HEK293 (cell line): ENCODE results near the gene PCDHGC5.

Experiments used
- CTCF ChIA-PET: fragments of 350-600 bp; formaldehyde crosslinking; extraction: SDS; loops from one replicate; lab custom pipeline; 2021; ENCODE audit warnings: antibody characterized with exemption; lab: Yijun Ruan, JAX
- POLR2A ChIA-PET: fragments of 300-600 bp; formaldehyde crosslinking; extraction: SDS; loops from one replicate; lab custom pipeline; 2020; ENCODE audit warnings: antibody characterized with exemption, inconsistent platforms; lab: Yijun Ruan, JAX
- H3K27ac ChIP-seq: fragments of 200-500 bp; sonication (Bioruptor generic); 2 replicates; pipeline ENCODE4 v1.5.1; 2014; ENCODE audit warnings: low read depth, low read length, control low read depth, inconsistent platforms; ENCODE audit errors: extremely low read depth
- H3K36me3 ChIP-seq, 2 experiments: fragments of 200-500 bp in 1 of 2; sonication (Bioruptor generic) in 1 of 2; 1 replicate in 1 of 2; 2 replicates in 1 of 2; pipeline ENCODE4 v1.5.1; 2014 to 2017; ENCODE audit warnings: inconsistent platforms in 2 of 2, low read length in 2 of 2; ENCODE audit not compliant: control insufficient read depth in 2 of 2, insufficient read depth in 1 of 2
- H3K4me1 ChIP-seq: fragments of 200-500 bp; sonication (Bioruptor generic); 2 replicates; pipeline ENCODE4 v1.5.1; 2014; ENCODE audit warnings: mild to moderate bottlenecking, low read length, inconsistent platforms; ENCODE audit not compliant: control insufficient read depth, insufficient read depth
- H3K4me3 ChIP-seq: 2 replicates; pipeline ENCODE4 v1.5.1; 2011; ENCODE audit warnings: low read depth, mild to moderate bottlenecking, control low read depth, low read length, moderate library complexity
- H3K9me3 ChIP-seq: fragments of 200-500 bp; sonication (Bioruptor generic); 2 replicates; pipeline ENCODE4 v1.5.1; 2014; ENCODE audit warnings: low read depth, low read length, inconsistent platforms; ENCODE audit not compliant: control insufficient read depth, insufficient read depth
- GLIS1 ChIP-seq: fragments of 450-650 bp; formaldehyde crosslinking; IDR thresholded peaks from 2 replicates; pipeline ENCODE4 v1.5.1; 2016; ENCODE audit warnings: missing biosample characterization, missing genetic modification characterization
- GLIS2 ChIP-seq: fragments of 450-650 bp; formaldehyde crosslinking; IDR thresholded peaks from 2 replicates; pipeline ENCODE4 v1.5.1; 2016; ENCODE audit warnings: missing biosample characterization, missing genetic modification characterization
- IKZF3 ChIP-seq: fragments of 450-650 bp; IDR thresholded peaks from 2 replicates; pipeline ENCODE4 v1.5.0; 2018; ENCODE audit warnings: missing biosample characterization, mild to moderate bottlenecking, missing genetic modification characterization, moderate library complexity
- KLF8 ChIP-seq: fragments of 450-650 bp; formaldehyde crosslinking; IDR thresholded peaks from 2 replicates; pipeline ENCODE4 v1.5.1; 2016; ENCODE audit warnings: missing biosample characterization, missing genetic modification characterization
- MEIS1 ChIP-seq: sonication (generic); formaldehyde crosslinking; IDR thresholded peaks from 2 replicates; pipeline ENCODE4 v1.8.1; 2022; ENCODE audit warnings: missing genetic modification reagents, mild to moderate bottlenecking, borderline replicate concordance
- OSR2 ChIP-seq: fragments of 450-650 bp; formaldehyde crosslinking; IDR thresholded peaks from 2 replicates; pipeline ENCODE4 v1.5.1; 2016; ENCODE audit warnings: missing biosample characterization, missing genetic modification characterization
- PRDM6 ChIP-seq: fragments of 450-650 bp; formaldehyde crosslinking; IDR thresholded peaks from 2 replicates; pipeline ENCODE4 v1.5.1; 2017; ENCODE audit warnings: missing biosample characterization, missing genetic modification characterization
- SCRT2 ChIP-seq: fragments of 450-650 bp; formaldehyde crosslinking; IDR thresholded peaks from 2 replicates; pipeline ENCODE4 v1.5.1; 2016; ENCODE audit warnings: missing biosample characterization, missing genetic modification characterization
- ZIC2 ChIP-seq: fragments of 450-650 bp; formaldehyde crosslinking; IDR thresholded peaks from 2 replicates; pipeline ENCODE4 v1.5.1; 2016; ENCODE audit warnings: missing biosample characterization, missing genetic modification characterization
- ZNF155 ChIP-seq: fragments of 450-650 bp; formaldehyde crosslinking; IDR thresholded peaks from 2 replicates; pipeline ENCODE4 v1.5.1; 2016; ENCODE audit warnings: missing biosample characterization, missing genetic modification characterization
- ZNF16 ChIP-seq: fragments of 450-650 bp; formaldehyde crosslinking; IDR thresholded peaks from 2 replicates; pipeline ENCODE4 v1.5.1; 2016; ENCODE audit warnings: low read depth, missing biosample characterization, missing genetic modification characterization
- ZNF175 ChIP-seq: fragments of 450-650 bp; formaldehyde crosslinking; IDR thresholded peaks from 2 replicates; pipeline ENCODE4 v1.5.1; 2016; ENCODE audit warnings: missing biosample characterization, missing genetic modification characterization
- ZNF24 ChIP-seq: fragments of 450-650 bp; formaldehyde crosslinking; IDR thresholded peaks from 2 replicates; pipeline ENCODE4 v1.5.1; 2016; ENCODE audit warnings: missing biosample characterization, missing genetic modification characterization
- ZNF274 ChIP-seq, 2 experiments: fragments of 200-500 bp in 1 of 2; fragments of 450-650 bp in 1 of 2; sonication (Bioruptor generic) in 1 of 2; formaldehyde crosslinking in 1 of 2; IDR thresholded peaks; 2 replicates each; pipeline versions ENCODE4 v1.5.1 to v1.6.1; 2014 to 2016; ENCODE audit warnings: borderline replicate concordance in 1 of 2, inconsistent platforms in 1 of 2, low read length in 1 of 2, missing biosample characterization in 1 of 2, missing genetic modification characterization in 1 of 2
- ZNF292 ChIP-seq: fragments of 450-650 bp; formaldehyde crosslinking; IDR thresholded peaks from 2 replicates; pipeline ENCODE4 v1.5.1; 2016; ENCODE audit warnings: low read depth, missing biosample characterization, missing genetic modification characterization, borderline replicate concordance
- ZNF426 ChIP-seq: fragments of 450-650 bp; formaldehyde crosslinking; IDR thresholded peaks from 2 replicates; pipeline ENCODE4 v1.5.1; 2017; ENCODE audit warnings: missing biosample characterization, missing genetic modification characterization, mild to moderate bottlenecking, inconsistent platforms, moderate library complexity
- ZNF660 ChIP-seq: fragments of 450-650 bp; IDR thresholded peaks from 2 replicates; pipeline ENCODE4 v1.5.1; 2018; ENCODE audit warnings: missing biosample characterization, mild to moderate bottlenecking, missing genetic modification characterization
- ZNF664 ChIP-seq: fragments of 450-650 bp; formaldehyde crosslinking; IDR thresholded peaks from 2 replicates; pipeline ENCODE4 v1.5.1; 2016; ENCODE audit warnings: missing biosample characterization, missing genetic modification characterization
- ZNF670 ChIP-seq: fragments of 450-650 bp; formaldehyde crosslinking; IDR thresholded peaks from 2 replicates; pipeline ENCODE4 v1.5.1; 2016; ENCODE audit warnings: missing biosample characterization, missing genetic modification characterization, low read depth
- ZNF768 ChIP-seq: fragments of 450-650 bp; formaldehyde crosslinking; IDR thresholded peaks from 2 replicates; pipeline ENCODE4 v1.5.1; 2018; ENCODE audit warnings: missing biosample characterization, mild to moderate bottlenecking, missing genetic modification characterization
- ZNF777 ChIP-seq: fragments of 450-650 bp; formaldehyde crosslinking; IDR thresholded peaks from 2 replicates; pipeline ENCODE4 v1.5.1; 2017; ENCODE audit warnings: missing biosample characterization, missing genetic modification characterization, borderline replicate concordance
- TF ChIP-seq, protein P1 (sequence below): fragments of 450-650 bp; formaldehyde crosslinking; IDR thresholded peaks from 2 replicates; pipeline ENCODE4 v1.5.1; 2016; ENCODE audit warnings: missing biosample characterization, missing genetic modification characterization
- TF ChIP-seq, protein P2 (sequence below): fragments of 450-650 bp; formaldehyde crosslinking; IDR thresholded peaks from 2 replicates; pipeline ENCODE4 v1.5.1; 2016; ENCODE audit warnings: missing biosample characterization, missing genetic modification characterization

The PCDHGC5 gene

GRCh38 chr5:141493500-141494422 lies 4.9 kb downstream of the PCDHGC5 start:
- H3K9me3 ChIP-seq = no peaks in the 10 kb centered on the region
- TF ChIP-seq ZNF768 (no peak), GLIS1 (tag by site-specific recombination) (peak; percentile 66), OSR2 (tag by site-specific recombination) (no peak), ZNF660 (no peak), GLIS2 (no peak), ZNF155 (tag by site-specific recombination) (no peak), ZNF274 (IDR thresholded peaks at IDR 0.05; ENCODE audit: low read length) (no peak), ZNF274 (tag by site-specific recombination; IDR thresholded peaks at IDR 0.05; ENCODE audit: borderline replicate concordance) (no peak), SCRT2 (no peak)
- TF ChIP-seq, protein P1, sequence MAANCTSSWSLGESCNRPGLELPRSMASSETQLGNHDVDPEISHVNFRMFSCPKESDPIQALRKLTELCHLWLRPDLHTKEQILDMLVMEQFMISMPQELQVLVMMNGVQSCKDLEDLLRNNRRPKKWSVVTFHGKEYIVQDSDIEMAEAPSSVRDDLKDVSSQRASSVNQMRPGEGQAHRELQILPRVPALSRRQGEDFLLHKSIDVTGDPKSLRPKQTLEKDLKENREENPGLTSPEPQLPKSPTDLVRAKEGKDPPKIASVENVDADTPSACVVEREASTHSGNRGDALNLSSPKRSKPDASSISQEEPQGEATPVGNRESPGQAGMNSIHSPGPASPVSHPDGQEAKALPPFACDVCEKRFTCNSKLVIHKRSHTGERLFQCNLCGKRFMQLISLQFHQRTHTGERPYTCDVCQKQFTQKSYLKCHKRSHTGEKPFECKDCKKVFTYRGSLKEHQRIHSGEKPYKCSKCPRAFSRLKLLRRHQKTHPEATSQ (tag by site-specific recombination) = no peak
- TF ChIP-seq, all 188 proteins: peak for 1
- no peaks in the 10 kb centered on the region for H3K36me3 ChIP-seq
- ChIA-PET POLR2A (no interaction called here), CTCF (interaction anchor here (0.7 to 1.1 kb wide), 3 partner anchors 10 to 270 kb away, joined by 3 to 4 read pairs (median 3); partner anchors contain the start of gene PCDHB14)
- no peaks in the 10 kb centered on the region for H3K4me1 ChIP-seq
- H3K4me3 ChIP-seq = no peak overlapping the region
- no peak overlapping the region for H3K27ac ChIP-seq

GRCh38 chr5:141494761-141495452 lies 6.0 kb downstream of the PCDHGC5 start:
- Histone ChIP-seq H3K9me3 (no peaks in the 10 kb centered on the region), H3K4me3 (no peak overlapping the region), H3K27ac (no peak overlapping the region), H3K4me1 (no peaks in the 10 kb centered on the region)
- ChIA-PET CTCF (interaction anchor here (1.1 kb wide), 1 partner anchor 272 kb away, joined by 3 read pairs; the partner anchor contains the start of gene PCDHB14), POLR2A (no interaction called here)
- peak; percentile 43 for TF ChIP-seq ZIC2 (tag by site-specific recombination)
- TF ChIP-seq ZNF24 (tag by site-specific recombination) = no peak
- TF ChIP-seq, all 188 proteins: peak for 1
- no peaks in the 10 kb centered on the region for H3K36me3 ChIP-seq

- Histone ChIP-seq H3K36me3 (no peaks in the 10 kb centered on the region), H3K4me1 (no peaks in the 10 kb centered on the region), H3K27ac (no peak overlapping the region), H3K9me3 (no peaks in the 10 kb centered on the region), H3K4me3 (no peak overlapping the region)
- POLR2A ChIA-PET = no interaction called here
- CTCF ChIA-PET = interaction anchor here (1.2 kb wide), 1 partner anchor 17 kb away, joined by 3 read pairs; no protein-coding TSS in a partner anchor
- TF ChIP-seq ZNF426 (tag by site-specific recombination) (no peak), ZNF292 (no peak), ZNF670 (tag by site-specific recombination) (no peak), ZNF664 (tag by site-specific recombination) (no peak), IKZF3 (tag by site-specific recombination) (no peak), ZNF16 (tag by site-specific recombination) (no peak), ZNF175 (tag by site-specific recombination) (no peak), MEIS1 (CRISPR knock-in tag) (no peak), KLF8 (tag by site-specific recombination) (no peak), PRDM6 (no peak), ZNF777 (no peak), ZNF768 (no peak)
- TF ChIP-seq, protein P2, sequence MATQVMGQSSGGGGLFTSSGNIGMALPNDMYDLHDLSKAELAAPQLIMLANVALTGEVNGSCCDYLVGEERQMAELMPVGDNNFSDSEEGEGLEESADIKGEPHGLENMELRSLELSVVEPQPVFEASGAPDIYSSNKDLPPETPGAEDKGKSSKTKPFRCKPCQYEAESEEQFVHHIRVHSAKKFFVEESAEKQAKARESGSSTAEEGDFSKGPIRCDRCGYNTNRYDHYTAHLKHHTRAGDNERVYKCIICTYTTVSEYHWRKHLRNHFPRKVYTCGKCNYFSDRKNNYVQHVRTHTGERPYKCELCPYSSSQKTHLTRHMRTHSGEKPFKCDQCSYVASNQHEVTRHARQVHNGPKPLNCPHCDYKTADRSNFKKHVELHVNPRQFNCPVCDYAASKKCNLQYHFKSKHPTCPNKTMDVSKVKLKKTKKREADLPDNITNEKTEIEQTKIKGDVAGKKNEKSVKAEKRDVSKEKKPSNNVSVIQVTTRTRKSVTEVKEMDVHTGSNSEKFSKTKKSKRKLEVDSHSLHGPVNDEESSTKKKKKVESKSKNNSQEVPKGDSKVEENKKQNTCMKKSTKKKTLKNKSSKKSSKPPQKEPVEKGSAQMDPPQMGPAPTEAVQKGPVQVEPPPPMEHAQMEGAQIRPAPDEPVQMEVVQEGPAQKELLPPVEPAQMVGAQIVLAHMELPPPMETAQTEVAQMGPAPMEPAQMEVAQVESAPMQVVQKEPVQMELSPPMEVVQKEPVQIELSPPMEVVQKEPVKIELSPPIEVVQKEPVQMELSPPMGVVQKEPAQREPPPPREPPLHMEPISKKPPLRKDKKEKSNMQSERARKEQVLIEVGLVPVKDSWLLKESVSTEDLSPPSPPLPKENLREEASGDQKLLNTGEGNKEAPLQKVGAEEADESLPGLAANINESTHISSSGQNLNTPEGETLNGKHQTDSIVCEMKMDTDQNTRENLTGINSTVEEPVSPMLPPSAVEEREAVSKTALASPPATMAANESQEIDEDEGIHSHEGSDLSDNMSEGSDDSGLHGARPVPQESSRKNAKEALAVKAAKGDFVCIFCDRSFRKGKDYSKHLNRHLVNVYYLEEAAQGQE (tag by site-specific recombination) = no peak
Observed at GRCh38 chr5:141495453-141495811, 6.6 kb downstream of the PCDHGC5 start.
